ENCODE data around the gene FYN.

Gene FYN

DNA sequence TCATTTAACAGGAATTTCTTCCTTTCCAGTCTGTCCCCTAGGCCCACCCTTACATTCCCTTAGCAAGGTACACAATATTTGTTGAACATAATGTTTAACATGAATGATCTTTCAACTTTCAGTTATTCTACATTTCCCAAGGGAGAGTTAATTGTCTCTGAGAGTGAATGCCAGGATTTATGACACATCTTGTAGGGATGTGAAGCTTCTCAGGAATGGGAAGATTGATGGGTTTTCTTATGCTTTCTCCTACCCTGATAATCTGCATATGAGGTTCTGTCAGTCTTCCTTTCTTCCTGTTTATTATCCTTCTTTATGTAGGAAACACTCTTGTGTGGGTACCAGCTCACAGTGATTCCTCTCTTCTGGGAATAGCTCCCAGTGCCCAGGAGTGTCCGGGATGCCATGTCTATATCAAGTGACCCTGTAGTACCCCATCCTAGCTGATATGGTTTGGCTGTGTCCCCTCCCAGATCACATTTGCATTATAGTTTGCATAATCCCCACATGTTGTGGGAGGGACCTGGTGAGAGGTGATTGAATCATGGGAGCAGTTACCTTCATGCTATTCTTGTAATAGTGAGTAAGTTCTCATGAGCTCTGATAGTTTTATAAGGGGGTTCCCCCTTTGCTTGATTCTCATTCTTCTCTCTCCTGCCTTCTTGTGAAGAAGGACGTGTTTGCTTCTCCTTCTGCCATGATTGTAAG is 7.1 kb upstream of the FYN start:
- no peak for DNase-seq (ENCODE audit: low read depth)

DNA sequence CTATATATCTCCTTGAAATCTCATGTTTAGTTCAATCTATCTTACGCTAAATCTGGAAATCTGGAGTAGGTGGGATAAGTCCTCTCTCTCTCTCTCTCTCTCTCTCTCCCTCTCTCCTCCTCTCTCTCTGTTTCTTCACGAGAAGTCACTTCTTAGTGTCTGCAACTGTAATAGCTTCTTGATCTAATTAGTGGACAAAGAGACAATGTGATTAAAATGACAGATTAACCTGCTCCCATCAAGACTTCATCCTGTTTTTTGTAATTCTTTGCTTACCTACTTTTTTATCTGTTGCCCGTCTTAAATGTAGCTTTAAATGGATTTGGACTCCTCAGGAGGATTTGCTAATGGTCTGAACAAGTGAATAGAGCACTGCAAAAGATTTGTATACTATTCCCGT is 2.5 kb upstream of the FYN start:
- DNase-seq (ENCODE audit: low read depth): no peak

DNA sequence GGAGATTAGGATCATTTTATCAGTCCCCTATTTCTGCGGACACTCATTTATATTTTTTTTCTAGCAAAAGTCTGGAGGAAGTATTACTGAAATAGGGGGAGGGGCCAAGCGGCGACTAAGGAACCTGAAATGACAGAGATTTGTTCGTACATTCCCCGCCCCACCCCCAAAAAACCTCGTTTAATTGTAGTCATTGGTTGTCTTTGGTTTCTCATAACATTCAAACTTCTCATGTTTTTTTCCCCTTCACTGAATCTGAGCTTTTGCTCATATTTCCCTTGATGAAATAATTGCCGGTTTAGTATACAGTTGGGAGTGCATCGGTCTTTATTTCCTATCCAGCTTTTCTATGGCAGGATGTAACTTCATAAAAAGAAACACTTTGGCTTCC is 768 bp upstream of the FYN start:
- peak; percentile 64 for DNase-seq (ENCODE audit: low read depth)

DNA sequence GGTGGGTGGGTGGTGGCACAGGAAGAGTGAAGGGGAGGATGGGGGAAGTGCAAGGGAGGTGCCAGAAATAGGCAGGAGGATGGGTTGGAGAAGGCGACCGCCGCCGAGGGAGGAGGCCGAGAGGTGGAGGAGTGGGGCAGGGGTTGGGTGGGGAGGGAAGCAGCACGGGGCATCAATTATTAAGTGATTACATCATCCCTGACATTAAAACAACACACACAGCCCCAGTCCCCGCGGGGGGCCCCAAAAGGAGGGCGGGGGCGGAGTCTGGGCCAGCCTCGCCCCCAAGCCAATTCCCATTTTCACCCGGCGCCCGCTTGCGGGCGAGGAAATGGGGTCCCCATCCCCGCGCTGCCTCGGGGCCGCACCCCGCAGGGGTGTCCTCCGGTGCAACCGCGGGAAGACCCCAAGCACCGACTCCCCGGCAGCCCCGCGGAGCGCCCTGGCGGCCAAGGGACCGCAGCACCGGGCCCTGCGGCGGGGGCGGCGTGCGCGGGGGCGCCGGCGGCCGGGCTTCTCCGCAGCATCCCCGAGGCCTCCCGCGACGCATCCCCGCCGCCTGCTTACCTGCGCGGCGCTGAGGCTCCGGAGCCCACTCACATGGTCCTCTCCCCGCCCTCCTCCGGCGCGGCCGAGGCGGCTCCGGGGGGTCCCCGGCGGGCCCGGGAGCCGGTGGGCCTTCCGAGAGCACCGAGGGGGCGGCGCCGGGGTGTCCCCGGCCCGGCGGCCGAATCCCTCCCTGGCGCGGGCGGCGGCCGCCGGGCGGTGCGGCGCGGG is 663 bp downstream of the FYN start:
- peak; percentile 53 for DNase-seq (ENCODE audit: low read depth)

DNA sequence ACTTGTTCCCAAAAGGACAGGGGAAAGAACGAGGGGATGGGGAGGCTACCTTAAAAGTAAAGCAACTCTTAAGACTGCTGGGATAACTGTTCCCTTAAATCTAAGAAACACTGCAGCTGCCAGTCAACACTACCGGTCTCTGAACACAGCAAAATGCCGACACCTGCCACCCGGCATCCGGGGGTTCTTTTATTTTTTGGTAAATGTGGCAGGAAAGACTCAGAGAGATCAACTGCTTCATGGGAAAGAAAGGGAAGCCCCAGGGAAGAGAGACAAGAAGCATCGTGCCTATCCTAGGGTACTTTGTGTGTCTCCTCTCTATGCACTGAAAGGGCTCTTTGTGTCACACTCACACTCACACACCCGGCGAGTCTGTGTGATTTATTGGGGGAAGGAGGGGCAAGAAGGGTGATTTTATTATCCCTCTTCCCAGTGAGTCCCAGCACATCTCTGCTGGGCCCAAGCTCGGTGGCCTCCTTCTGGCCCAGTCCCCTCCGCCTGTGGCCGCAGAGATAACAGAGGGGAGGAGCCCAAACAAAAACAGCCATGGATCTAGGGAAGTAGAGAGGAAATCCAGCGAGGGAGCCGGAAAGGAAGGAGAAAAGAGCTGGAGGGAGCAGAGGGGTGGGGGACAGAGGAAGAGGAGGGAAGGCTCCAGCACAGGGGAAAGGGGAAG is 1.4 kb downstream of the FYN start:
- no peak for DNase-seq (ENCODE audit: low read depth)

DNA sequence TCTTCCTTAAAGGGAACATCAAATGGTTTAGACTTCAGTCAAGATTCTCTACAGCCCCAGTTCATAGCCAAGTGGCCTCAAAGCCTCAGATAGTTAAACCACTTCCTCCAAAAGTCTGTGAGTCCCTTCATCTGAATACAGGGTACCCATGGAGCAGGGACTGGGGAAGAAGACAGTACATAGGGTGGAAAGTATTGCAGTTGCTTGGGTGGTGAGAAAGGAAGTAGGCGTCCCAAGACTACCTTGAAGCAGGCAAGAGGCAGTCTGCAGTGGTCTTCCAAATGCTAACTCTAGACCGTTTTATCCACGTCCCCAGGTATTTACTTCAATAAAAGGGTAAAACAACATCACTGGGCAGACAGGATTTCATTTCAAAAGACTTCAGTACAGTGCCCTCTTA is 2.0 kb downstream of the FYN start:
- DNase-seq (ENCODE audit: low read depth): peak; percentile 48

DNA sequence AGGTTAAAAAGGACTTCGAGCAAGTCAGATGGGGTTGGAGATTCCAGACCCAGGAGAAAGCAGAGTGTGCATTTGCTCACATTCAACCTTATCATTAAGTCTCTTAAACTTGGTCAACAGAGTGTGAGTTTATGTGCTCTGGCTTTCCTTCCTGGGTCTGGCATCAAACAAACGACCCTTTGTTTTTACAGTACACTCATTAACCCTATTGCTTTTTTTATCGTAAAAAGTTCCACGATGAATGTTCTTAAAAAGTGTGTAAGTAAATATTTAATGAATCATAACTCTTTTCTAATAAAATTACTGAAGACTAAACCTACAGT is 2.5 kb downstream of the FYN start:
- DNase-seq (ENCODE audit: low read depth): no peak

DNA sequence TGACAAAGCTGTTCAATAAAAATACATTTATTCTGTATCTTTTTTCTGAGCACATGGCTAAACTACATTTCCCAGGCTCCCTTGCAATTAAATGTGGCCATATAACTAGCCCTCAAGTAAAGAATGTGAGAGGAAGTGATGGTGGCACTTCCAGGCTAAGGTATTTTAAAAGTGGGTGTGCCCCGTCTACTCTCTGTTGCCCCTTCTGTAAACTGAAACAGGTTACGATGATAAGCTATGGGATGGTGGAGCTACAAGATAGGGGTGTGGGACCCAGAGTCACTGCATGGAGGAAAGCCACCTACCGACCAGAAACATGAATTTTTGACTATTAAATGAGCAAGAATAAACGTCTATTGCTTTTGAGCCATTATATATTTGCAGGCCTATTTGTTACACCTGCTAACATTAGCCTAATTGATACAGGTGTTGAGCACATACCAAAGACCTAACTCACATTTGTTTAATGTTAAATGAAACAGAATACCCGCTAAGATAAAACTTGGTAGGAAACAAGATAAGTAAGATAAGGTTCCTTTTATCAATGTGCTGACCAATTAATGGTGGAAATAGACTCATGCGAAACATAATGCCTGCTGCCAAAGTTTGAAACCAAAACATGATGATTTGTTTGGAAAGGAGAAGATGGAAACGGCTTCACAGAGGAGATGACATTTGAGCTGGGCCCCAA is 3.1 kb downstream of the FYN start:
- no peak for DNase-seq (ENCODE audit: low read depth)

DNA sequence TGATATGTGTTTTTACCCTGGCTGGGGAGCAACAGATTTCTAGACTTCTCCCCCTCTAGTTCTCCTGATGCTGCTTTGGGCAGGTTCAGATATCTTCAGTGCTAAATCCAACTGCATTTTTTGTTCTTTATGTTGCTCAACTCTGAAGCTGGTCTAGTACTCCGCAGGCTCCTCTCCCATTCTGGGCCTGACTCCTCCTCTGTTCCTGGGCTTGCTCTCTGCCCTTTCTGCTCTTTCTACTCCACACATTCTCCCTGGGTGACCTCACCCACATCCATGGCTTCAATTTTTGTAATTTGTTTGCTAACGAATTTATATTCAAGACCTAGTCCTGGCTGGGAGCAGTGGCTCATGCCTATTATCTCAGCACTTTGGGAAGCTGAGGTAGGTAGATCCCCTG is 6.4 kb downstream of the FYN start:
- DNase-seq (ENCODE audit: low read depth): no peak

DNA sequence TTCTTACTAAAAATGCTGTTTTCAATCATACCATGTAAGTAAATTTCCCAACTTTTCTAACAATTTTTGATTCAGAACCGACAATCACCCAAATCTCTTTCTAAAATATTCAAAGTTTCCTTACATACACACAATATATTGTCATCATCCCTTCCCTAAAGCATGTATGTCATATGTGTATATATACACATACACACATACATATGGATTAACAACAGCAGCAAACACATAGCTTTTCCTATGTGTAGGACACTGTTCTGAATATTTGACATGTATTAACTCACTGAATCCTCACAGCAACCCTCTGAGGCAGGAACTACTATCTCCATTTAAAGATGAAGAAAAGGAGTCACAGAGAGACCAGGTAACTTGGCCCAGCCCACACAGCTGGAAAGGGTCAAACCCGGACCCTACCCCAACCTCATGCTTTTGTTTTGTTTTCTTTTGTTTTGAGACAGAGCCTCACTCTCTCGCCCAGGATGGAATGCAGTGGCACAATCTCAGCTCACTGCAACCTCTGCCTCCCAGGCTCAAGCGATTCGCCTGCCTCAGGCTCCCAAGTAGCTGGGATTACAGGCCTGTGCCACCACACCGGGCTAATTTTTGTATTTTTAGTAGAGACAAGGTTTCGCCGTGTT is 7.2 kb downstream of the FYN start:
- DNase-seq (ENCODE audit: low read depth): no peak

DNA sequence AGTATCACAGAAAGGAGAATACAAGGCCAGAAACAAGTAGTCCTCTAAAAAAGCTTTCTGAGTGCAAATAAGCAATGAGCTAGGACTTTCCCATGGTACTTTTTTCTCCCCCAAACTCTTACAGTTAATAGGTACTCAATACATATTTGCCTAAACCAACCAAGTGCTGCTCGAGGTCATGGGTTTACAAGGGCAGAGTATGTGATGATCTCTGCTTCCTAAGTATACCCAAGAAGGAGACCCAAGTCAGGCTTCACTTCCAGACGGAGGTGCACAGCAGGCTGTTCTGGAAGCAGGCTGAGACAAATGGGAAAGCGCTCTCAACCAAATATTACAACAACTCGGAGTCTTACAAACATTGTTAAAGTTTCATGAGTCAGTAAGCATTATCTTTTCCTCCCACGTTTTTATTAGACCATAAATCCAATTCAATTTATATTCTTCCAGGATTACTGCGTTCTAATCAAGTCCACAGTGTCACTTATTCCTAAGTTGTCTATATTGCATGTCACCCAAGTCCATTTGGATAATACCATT is 8.1 kb downstream of the FYN start:
- no peak for DNase-seq (ENCODE audit: low read depth)

DNA sequence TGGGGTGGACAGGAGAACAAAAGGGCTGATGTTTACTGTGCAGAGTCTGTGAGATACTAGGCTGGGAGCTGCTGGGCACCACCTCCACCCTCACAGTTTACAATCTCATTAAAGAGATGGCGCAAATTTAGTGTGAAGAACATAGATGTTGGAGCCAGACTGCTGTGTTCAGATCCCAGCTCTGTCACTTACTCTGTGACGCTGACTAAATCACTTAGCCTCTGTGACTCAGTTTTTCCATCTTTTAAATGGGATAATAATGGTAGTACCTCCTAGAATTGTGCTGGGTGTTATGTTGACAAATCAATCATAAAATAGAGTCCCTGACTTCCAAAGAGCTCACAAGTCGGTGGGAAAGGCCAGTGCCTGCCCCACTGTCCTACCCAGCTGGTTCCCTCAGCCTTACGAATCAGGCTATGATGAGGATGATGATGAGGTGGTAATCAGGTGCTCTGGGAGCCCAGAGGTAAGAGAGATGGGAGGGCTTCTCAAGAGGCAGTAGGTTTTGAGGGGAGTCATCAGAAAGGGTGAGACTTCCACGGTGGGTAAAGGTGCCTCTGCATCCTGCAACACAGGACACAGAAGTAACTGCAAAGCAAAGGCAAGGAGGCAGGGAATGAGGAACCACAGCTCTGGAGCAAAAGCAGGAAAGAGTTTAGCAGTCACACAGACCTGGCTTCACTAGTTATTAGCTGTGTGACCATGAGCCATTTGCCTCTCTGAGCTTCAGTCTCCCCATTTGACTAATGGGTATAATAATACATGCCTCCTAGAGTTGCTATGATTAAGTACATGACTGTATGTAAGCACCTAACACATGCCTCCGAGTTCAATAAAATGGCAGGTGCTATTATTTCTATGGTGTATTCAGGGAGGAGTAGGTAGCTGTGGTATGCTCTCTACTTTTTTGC is 8.9 kb downstream of the FYN start:
- no peak for DNase-seq (ENCODE audit: low read depth)

DNA sequence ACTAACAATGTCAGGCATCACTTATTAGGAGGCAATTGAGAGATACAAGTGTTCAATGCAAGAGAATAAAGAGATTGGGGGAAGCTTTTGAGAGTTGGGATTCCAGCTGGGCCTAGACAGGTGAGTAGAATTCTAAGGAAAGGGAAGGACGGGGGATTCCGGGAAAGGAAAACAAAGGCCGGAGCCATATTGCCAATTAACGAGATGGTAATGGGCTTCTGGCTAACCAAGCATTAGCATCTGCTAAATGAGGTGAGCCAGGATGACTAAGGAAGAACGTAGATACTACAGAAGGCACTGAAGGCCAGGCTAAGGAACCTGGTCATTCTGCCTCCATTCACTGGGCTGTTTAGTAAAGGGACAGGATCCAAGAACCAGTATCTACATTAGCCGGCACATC is 10.5 kb downstream of the FYN start:
- DNase-seq (ENCODE audit: low read depth): no peak

DNA sequence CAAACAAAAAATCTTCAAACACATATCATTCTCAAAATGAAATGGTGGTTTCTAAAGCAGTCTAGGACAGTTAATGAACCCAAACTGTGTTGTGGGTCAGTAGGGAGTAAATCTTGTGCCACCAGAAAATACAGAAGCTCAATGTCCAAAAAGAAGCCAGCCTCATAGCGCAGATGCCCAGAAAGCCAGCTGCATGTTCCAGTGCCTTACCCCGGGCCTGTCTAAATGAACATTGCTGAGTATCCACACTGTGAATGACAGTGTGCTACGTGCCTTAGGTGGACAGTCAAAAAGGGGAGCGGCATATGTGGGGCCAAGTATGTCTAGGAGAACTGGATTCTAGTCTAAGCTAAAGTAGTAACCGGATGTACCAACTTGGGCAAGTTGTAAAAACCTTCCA is 10.9 kb downstream of the FYN start:
- no peak for DNase-seq (ENCODE audit: low read depth)

DNA sequence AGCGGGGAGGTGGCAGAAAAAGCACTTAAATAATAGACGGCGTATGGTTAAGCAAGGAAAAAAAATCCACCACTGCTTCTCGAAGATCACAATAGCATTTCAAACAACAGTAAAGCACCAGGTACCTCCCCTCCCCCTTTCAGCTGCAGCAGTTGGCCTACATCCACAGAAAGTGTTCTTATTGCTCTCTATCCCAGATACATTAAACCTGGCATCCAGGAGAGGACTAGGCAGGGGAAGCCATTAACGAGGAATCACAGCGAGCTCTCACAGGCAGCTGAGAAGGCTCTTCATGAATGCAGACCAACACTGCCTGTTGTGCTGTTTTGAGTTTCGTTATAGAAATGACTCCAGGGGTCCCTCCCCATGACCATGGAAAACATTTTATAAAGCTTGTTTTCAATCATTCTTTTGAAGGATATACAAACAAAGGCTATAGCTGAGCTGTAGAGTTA is 11.8 kb downstream of the FYN start:
- DNase-seq (ENCODE audit: low read depth): no peak

DNA sequence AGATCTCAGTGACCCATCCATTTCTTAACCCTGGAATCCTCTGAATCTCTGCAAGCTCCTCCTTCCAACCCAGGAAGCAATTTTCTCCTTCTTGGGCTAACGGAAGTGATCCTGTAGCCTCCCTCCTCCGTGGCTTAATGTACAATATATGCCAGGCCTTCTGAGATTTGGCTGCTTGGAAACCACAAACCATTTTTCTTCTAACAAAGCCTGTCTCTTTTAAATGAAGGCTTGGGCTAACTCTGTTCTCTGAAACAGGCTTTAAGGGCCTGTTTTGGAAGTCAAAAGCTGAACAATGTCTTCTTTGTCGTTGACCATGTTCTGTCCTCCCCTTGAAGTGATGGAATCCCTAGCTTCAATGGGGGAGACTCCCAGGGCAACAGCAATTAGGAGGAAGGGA is 14.9 kb downstream of the FYN start:
- no peak for DNase-seq (ENCODE audit: low read depth)

DNA sequence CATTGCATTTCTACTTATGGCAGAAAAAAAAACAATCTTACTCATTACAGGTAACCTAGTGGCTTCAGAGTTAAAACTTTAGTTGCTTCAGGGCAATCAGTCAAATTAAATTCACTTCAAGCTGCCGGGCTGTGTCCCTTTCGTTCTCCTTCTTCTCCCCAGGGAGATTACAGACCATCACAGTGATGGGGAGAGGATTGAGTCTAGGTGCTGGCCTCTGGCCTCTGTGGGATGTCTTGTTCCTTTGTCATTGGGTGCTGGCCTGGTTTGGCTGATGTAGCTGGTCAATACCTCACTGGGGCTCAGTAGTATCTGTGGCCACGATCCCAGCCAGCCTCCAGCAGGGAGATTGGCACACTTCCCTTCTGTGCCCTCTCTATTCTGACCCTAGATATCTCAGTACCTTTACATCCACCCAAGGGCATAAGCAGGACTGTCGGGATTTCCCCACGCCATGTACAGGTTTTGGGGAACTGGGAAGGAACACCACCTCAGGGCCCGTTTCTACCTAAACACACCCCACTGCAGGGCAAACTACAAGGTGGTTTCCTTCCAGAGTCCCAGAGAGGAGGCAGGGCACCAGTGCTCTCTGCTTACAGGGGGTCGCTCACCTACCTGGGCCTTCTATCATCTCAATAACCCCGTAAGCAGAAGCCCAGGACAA is 15.4 kb downstream of the FYN start:
- no peak for DNase-seq (ENCODE audit: low read depth)

DNA sequence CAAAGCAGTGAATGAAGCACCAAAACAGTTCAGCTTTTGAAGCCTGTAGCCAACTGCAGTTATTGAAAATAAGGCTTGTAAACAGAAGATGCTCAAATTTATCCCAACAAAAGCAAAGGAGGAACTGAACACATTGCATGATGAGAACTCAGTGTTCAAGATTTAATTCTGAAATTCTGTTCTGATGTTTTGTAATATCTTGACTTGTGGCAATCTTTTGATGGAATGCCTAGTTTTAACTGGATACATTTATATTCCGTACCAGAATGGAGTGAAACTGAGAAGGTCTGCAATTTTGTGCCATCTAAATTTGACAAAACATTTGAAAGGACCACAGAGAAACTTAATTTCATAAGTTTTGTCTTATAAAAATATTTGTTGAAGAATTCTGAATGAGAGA is 17.5 kb downstream of the FYN start:
- no peak for DNase-seq (ENCODE audit: low read depth)

DNA sequence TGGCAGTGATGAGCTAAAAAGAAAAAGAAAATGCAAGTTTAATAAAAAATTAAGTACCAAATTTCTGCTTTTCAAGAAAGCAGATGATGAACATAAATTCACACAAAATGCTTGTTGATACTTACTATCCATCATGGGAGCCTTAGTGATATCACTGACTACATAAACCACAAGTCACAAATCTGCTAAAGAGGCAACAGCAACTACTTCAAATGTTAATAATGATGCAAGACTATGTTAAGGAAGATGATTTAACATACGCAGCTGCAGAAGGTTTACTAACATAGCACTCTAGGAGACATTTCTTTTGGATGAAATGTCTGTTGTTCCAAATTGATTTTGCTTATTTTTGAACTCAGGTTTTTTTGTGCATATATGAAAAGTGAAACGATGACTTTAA is 18.6 kb downstream of the FYN start:
- DNase-seq (ENCODE audit: low read depth): no peak

DNA sequence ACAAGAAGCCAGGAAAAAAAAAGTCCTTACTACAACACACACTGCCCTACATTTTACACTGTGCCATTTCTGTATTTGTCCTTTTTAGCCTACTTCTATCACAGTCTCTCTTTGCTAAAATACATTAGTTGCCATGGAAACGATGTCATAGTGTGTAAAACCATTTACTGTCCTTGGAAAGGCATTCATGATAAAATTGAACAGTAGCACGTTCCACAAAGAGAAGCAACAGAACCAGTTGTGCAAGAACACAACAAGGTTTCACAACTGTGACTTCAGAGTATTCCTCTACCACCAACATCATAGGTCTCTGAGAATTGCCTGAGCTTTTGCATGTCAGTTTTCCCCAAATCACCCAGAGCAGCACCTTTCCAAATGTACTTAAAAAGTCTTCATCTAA is 20.5 kb downstream of the FYN start:
- no peak for DNase-seq (ENCODE audit: low read depth)
